Ovary (tissue), 3 donors: Measurements from ENCODE around the gene ERBB2.

ENCODE experiments used
- EP300 ChIP-seq: sonication (generic); formaldehyde crosslinking; IDR thresholded peaks from one replicate; pipeline ENCODE4 v1.6.1; 2017; ENCODE audit warnings: antibody characterized with exemption
- POLR2A ChIP-seq: fragments of 450-650 bp; IDR thresholded peaks from one replicate; pipeline ENCODE4 v1.6.1; 2017; ENCODE audit warnings: antibody characterized with exemption, mild to moderate bottlenecking, moderate library complexity
- TF ChIP-seq, protein P1 (sequence below), 3 donors: fragments of 450-650 bp in 2 of 3; fragments of 200-600 bp in 1 of 3; IDR thresholded peaks; one replicate each; pipeline versions ENCODE4 v1.5.1 to v1.8.0; 2016 to 2022; ENCODE audit warnings: antibody characterized with exemption in 3 of 3, mild to moderate bottlenecking in 1 of 3
- donor health status: DM: no; HTN: no; CAD: no.

DNA sequence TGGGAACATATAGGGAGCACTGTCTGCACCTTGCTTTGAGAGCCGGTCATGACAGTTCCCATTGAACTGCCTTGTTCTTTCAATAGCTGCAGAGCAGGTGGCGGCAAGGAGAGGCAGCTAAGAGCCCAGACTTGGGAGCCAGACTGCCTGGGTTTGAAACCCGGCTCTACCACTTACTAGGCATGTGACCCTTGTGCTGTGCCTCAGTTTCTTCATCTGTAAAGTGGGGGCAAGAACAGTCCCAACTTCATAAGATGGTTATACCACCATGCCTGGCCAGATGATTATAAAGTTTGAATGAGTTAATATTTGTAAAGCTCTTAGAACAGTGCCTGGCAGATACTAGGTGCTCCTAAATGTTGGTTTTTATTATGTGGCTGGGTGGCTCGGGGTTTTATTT lies 14.4 kb downstream of the ERBB2 start:
- TF ChIP-seq, protein P1, sequence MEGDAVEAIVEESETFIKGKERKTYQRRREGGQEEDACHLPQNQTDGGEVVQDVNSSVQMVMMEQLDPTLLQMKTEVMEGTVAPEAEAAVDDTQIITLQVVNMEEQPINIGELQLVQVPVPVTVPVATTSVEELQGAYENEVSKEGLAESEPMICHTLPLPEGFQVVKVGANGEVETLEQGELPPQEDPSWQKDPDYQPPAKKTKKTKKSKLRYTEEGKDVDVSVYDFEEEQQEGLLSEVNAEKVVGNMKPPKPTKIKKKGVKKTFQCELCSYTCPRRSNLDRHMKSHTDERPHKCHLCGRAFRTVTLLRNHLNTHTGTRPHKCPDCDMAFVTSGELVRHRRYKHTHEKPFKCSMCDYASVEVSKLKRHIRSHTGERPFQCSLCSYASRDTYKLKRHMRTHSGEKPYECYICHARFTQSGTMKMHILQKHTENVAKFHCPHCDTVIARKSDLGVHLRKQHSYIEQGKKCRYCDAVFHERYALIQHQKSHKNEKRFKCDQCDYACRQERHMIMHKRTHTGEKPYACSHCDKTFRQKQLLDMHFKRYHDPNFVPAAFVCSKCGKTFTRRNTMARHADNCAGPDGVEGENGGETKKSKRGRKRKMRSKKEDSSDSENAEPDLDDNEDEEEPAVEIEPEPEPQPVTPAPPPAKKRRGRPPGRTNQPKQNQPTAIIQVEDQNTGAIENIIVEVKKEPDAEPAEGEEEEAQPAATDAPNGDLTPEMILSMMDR (IDR thresholded peaks at IDR 0.05) = no peak
- TF ChIP-seq POLR2A (no peak), EP300 (no peak)
